GM12878 (cell line): ENCODE results near the gene TRIOBP. TPM values are rescaled to one million over a fixed set of nuclear protein-coding genes. Genes with fewer than 3 reads are reported as not detected.

Experiments
- ATAC-seq: fragments of 200-7000 bp; cut with Tn5 transposase; 3 replicates; pipeline ENCODE4 v1.9.1; 2020; ENCODE audit warnings: mild to moderate bottlenecking, moderate library complexity
- BruUV-seq: library from RNA; stranded (reverse); fragments of 400-500 nt; replicated peaks from 2 replicates; lab custom pipeline; 2021; lab: Mats Ljungman, UMichigan
- CTCF ChIA-PET: fragments of 300-600 bp; sonication (Branson Sonifier 250); formaldehyde crosslinking; extraction: SDS; loops from one replicate; lab custom pipeline; 2021; ENCODE audit warnings: inconsistent platforms; lab: Yijun Ruan, JAX
- POLR2A ChIA-PET: fragments of 350-600 bp; formaldehyde crosslinking; extraction: SDS; loops from one replicate; lab custom pipeline; 2021; ENCODE audit warnings: inconsistent platforms; lab: Charles Lee
- RAD21 ChIA-PET: fragments of 300-600 bp; sonication (Branson Sonifier 250); formaldehyde crosslinking; loops from one replicate; lab custom pipeline; 2023; ENCODE audit warnings: antibody characterized with exemption; ENCODE audit not compliant: unreplicated experiment; lab: Charles Lee
- SMC1A ChIA-PET: fragments of 300-600 bp; sonication (Branson Sonifier 250); formaldehyde crosslinking; loops from one replicate; lab custom pipeline; 2023; ENCODE audit not compliant: unreplicated experiment, uncharacterized antibody; lab: Charles Lee
- DNase-seq: peaks from one replicate; pipeline ENCODE4 v3.0.0-alpha.2; 2011; ENCODE audit warnings: low read depth, low spot score
- FAIRE-seq: peaks from 3 replicates; lab custom pipeline; 2011; peaks lifted over from hg19 to GRCh38; lab: Jason Lieb, UNC
- H2AFZ ChIP-seq: 2 replicates; pipeline ENCODE4 v1.6.0; 2011; ENCODE audit warnings: low read depth, low read length, control low read depth; ENCODE audit not compliant: control insufficient read depth
- H3K27ac ChIP-seq: 2 replicates; pipeline ENCODE4 v1.5.1; 2011; ENCODE audit warnings: control low read depth; ENCODE audit not compliant: control insufficient read depth, insufficient read depth
- H3K27me3 ChIP-seq, 2 experiments: replicated peaks in 1 of 2; 2 replicates each; pipeline versions ENCODE4 v1.6.0 to v1.6.1; 2011; ENCODE audit warnings: low read length in 1 of 2; ENCODE audit not compliant: control insufficient read depth in 2 of 2, insufficient read depth in 2 of 2
- H3K36me3 ChIP-seq, 2 experiments: 2 replicates each; pipeline ENCODE4 v1.5.1; 2011; ENCODE audit warnings: low read length in 1 of 2; ENCODE audit not compliant: control insufficient read depth in 2 of 2, insufficient read depth in 2 of 2
- H3K4me1 ChIP-seq: 2 replicates; pipeline ENCODE4 v1.6.1; 2011; ENCODE audit warnings: mild to moderate bottlenecking, low read length, moderate library complexity, mixed read lengths; ENCODE audit not compliant: control insufficient read depth, insufficient read depth
- H3K4me2 ChIP-seq: 2 replicates; pipeline ENCODE4 v1.6.0; 2011; ENCODE audit warnings: control low read depth; ENCODE audit not compliant: control insufficient read depth, insufficient read depth
- H3K4me3 ChIP-seq: fragments of 200-600 bp; sonication (generic); 2 replicates; pipeline ENCODE4 v1.5.1; 2016
- H3K79me2 ChIP-seq: 2 replicates; pipeline ENCODE4 v1.6.0; 2011; ENCODE audit warnings: low read length; ENCODE audit not compliant: control insufficient read depth, insufficient read depth
- H3K9ac ChIP-seq: 2 replicates; pipeline ENCODE4 v1.8.0; 2011; ENCODE audit warnings: low read length, control low read depth, mixed read lengths; ENCODE audit not compliant: control insufficient read depth, insufficient read depth
- H3K9me3 ChIP-seq: replicated peaks from 3 replicates; pipeline ENCODE4 v1.5.1; 2011; ENCODE audit warnings: mild to moderate bottlenecking, low read length; ENCODE audit not compliant: control insufficient read depth, insufficient read depth
- H4K20me1 ChIP-seq: 2 replicates; pipeline ENCODE4 v1.6.0; 2011; ENCODE audit not compliant: control insufficient read depth, insufficient read depth
- BHLHE40 ChIP-seq, 2 experiments: fragments of 450-650 bp in 1 of 2; IDR thresholded peaks; 2 replicates each; pipeline ENCODE4 v1.6.1; 2011 to 2017; ENCODE audit warnings: low read depth in 2 of 2, borderline replicate concordance in 1 of 2, improper control_type of control experiment in 1 of 2, low read length in 1 of 2, mild to moderate bottlenecking in 1 of 2
- ESRRA ChIP-seq: IDR thresholded peaks from 2 replicates; pipeline ENCODE4 v1.6.1; 2012; ENCODE audit warnings: mild to moderate bottlenecking, low read length, improper control_type of control experiment
- FOXK2 ChIP-seq: fragments of 450-650 bp; IDR thresholded peaks from 2 replicates; pipeline ENCODE4 v1.6.1; 2017; ENCODE audit warnings: mild to moderate bottlenecking, moderate library complexity
- HDAC6 ChIP-seq: fragments of 200-600 bp; sonication (generic); IDR thresholded peaks from one replicate; pipeline ENCODE4 v1.8.0; 2017; ENCODE audit warnings: antibody characterized with exemption; ENCODE audit not compliant: unreplicated experiment
- MXI1 ChIP-seq: fragments of 150-350 bp; IDR thresholded peaks from 2 replicates; pipeline ENCODE4 v1.6.1; 2011; ENCODE audit warnings: low read depth, mild to moderate bottlenecking, inconsistent platforms, low read length, improper control_type of control experiment
- NFXL1 ChIP-seq: fragments of 450-650 bp; IDR thresholded peaks from 2 replicates; pipeline ENCODE4 v1.6.1; 2017; ENCODE audit warnings: antibody characterized with exemption, mild to moderate bottlenecking, borderline replicate concordance
- ZNF24 ChIP-seq: fragments of 450-650 bp; IDR thresholded peaks from 2 replicates; pipeline ENCODE4 v1.6.1; 2017; ENCODE audit warnings: antibody characterized with exemption, mild to moderate bottlenecking
- WGBS: methylation state at CpG from one replicate; pipeline ENCODE4 v1.1.6; 2016; ENCODE audit warnings: low lambda C conversion rate; ENCODE audit not compliant: insufficient replicate concordance, insufficient coverage; ENCODE audit errors: missing lambda C conversion rate; 5-methylcytosine and 5-hydroxymethylcytosine counted together
- in situ Hi-C: fragments of 300-500 bp; cut with MboI; formaldehyde crosslinking; loops from 9 replicates; pipeline ENCODE4 v1.14.3; 2018; ENCODE audit warnings: mixed read lengths
- intact Hi-C: fragments of 100-400 bp; cut with micrococcal nuclease; formaldehyde crosslinking; loops from one replicate; pipeline ENCODE4 v1.14.2; 2022; ENCODE audit not compliant: unreplicated experiment
- polyA plus RNA-seq, 11 experiments: library from polyadenylated mRNA; depleted of rRNA in 4 of 11; unstranded in 6 of 11; stranded (reverse) in 5 of 11; fragments of >200 nt; fragmentation: Nextera tagmentation in 4 of 11; fragmentation: Illumina TruSeq in 1 of 11; extraction: Ambion mirVana in 4 of 11; extraction: Trizol in 1 of 11; gene quantifications; 1 replicate in 1 of 11; 2 replicates in 10 of 11; pipeline versions ENCODE4 v1.2.1 to v1.2.3, GENCODE V29; 2011 to 2016; ENCODE audit warnings: inconsistent platforms in 2 of 11, missing spikeins in 2 of 11, low read depth in 1 of 11
- total RNA-seq, 4 experiments: library from RNA; depleted of rRNA in 3 of 4; stranded (reverse); fragments of >200 nt in 3 of 4; fragmentation: Illumina TruSeq in 1 of 4; extraction: Trizol in 1 of 4; gene quantifications; 2 replicates each; pipeline versions ENCODE4 v1.2.1 to v1.2.3, GENCODE V29; 2013 to 2021
- TF ChIP-seq, protein P1 (sequence below): fragments of 450-650 bp; IDR thresholded peaks from 2 replicates; pipeline ENCODE4 v1.6.1; 2017; ENCODE audit warnings: mild to moderate bottlenecking, moderate library complexity
- TF ChIP-seq, protein P2 (sequence below): IDR thresholded peaks from 2 replicates; pipeline ENCODE4 v1.6.1; 2012; ENCODE audit warnings: low read length, inconsistent platforms
- TF ChIP-seq, protein P3 (sequence below): fragments of 450-650 bp; formaldehyde crosslinking; IDR thresholded peaks from 2 replicates; pipeline ENCODE4 v1.5.0; 2022; ENCODE audit warnings: mild to moderate bottlenecking, missing genetic modification characterization
- TF ChIP-seq, protein P4 (sequence below): fragments of 450-650 bp; IDR thresholded peaks from 2 replicates; pipeline ENCODE4 v1.6.1; 2014; ENCODE audit warnings: mild to moderate bottlenecking

The TRIOBP gene
- total and polyA plus RNA-seq, 10 of the 15 experiments (the other 5 are each of a cell fraction or from before 2014, with no cell fraction given) = 0.21 to 23.6 (median 11.9) TPM

DNA sequence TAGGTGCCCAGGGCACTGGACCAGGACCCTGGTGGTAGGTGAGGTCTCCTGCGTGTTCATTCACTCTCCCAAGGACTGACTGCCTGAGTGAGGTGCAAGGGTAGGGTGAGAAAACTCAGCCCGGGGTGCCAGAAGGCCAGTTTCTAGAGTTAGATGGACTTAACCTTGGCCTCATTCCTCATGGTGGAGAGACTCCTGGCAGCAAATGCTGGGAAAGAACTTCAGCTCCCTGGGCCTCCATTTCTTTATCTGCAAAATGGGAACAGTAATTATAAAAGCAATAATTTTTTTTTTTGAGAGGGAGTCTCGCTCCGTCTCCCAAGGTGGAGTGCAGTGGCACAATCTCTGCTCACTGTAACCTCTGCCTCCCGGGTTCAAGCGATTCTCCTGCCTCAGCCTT is 47.7 kb downstream of the TRIOBP start:
- H3K4me3 ChIP-seq = no peak overlapping the region
- TF ChIP-seq BHLHE40 (IDR thresholded peaks at IDR 0.05; ENCODE audit: borderline replicate concordance in 1 of 2, low read depth in 2 of 2, low read length in 1 of 2) = no peak
- TF ChIP-seq, protein P1, sequence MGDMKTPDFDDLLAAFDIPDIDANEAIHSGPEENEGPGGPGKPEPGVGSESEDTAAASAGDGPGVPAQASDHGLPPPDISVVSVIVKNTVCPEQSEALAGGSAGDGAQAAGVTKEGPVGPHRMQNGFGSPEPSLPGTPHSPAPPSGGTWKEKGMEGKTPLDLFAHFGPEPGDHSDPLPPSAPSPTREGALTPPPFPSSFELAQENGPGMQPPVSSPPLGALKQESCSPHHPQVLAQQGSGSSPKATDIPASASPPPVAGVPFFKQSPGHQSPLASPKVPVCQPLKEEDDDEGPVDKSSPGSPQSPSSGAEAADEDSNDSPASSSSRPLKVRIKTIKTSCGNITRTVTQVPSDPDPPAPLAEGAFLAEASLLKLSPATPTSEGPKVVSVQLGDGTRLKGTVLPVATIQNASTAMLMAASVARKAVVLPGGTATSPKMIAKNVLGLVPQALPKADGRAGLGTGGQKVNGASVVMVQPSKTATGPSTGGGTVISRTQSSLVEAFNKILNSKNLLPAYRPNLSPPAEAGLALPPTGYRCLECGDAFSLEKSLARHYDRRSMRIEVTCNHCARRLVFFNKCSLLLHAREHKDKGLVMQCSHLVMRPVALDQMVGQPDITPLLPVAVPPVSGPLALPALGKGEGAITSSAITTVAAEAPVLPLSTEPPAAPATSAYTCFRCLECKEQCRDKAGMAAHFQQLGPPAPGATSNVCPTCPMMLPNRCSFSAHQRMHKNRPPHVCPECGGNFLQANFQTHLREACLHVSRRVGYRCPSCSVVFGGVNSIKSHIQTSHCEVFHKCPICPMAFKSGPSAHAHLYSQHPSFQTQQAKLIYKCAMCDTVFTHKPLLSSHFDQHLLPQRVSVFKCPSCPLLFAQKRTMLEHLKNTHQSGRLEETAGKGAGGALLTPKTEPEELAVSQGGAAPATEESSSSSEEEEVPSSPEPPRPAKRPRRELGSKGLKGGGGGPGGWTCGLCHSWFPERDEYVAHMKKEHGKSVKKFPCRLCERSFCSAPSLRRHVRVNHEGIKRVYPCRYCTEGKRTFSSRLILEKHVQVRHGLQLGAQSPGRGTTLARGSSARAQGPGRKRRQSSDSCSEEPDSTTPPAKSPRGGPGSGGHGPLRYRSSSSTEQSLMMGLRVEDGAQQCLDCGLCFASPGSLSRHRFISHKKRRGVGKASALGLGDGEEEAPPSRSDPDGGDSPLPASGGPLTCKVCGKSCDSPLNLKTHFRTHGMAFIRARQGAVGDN = no peak
- TF ChIP-seq ZNF24 = no peak
- no peak for TF ChIP-seq FOXK2
- no peak for TF ChIP-seq MXI1
- TF ChIP-seq ESRRA = no peak
- TF ChIP-seq NFXL1 = no peak
- TF ChIP-seq, protein P2, sequence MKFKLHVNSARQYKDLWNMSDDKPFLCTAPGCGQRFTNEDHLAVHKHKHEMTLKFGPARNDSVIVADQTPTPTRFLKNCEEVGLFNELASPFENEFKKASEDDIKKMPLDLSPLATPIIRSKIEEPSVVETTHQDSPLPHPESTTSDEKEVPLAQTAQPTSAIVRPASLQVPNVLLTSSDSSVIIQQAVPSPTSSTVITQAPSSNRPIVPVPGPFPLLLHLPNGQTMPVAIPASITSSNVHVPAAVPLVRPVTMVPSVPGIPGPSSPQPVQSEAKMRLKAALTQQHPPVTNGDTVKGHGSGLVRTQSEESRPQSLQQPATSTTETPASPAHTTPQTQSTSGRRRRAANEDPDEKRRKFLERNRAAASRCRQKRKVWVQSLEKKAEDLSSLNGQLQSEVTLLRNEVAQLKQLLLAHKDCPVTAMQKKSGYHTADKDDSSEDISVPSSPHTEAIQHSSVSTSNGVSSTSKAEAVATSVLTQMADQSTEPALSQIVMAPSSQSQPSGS = no peak
- TF ChIP-seq, protein P3, sequence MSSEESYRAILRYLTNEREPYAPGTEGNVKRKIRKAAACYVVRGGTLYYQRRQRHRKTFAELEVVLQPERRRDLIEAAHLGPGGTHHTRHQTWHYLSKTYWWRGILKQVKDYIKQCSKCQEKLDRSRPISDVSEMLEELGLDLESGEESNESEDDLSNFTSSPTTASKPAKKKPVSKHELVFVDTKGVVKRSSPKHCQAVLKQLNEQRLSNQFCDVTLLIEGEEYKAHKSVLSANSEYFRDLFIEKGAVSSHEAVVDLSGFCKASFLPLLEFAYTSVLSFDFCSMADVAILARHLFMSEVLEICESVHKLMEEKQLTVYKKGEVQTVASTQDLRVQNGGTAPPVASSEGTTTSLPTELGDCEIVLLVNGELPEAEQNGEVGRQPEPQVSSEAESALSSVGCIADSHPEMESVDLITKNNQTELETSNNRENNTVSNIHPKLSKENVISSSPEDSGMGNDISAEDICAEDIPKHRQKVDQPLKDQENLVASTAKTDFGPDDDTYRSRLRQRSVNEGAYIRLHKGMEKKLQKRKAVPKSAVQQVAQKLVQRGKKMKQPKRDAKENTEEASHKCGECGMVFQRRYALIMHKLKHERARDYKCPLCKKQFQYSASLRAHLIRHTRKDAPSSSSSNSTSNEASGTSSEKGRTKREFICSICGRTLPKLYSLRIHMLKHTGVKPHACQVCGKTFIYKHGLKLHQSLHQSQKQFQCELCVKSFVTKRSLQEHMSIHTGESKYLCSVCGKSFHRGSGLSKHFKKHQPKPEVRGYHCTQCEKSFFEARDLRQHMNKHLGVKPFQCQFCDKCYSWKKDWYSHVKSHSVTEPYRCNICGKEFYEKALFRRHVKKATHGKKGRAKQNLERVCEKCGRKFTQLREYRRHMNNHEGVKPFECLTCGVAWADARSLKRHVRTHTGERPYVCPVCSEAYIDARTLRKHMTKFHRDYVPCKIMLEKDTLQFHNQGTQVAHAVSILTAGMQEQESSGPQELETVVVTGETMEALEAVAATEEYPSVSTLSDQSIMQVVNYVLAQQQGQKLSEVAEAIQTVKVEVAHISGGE (CRISPR knock-in tag) = no peak
- no peak for TF ChIP-seq HDAC6
- TF ChIP-seq, protein P4, sequence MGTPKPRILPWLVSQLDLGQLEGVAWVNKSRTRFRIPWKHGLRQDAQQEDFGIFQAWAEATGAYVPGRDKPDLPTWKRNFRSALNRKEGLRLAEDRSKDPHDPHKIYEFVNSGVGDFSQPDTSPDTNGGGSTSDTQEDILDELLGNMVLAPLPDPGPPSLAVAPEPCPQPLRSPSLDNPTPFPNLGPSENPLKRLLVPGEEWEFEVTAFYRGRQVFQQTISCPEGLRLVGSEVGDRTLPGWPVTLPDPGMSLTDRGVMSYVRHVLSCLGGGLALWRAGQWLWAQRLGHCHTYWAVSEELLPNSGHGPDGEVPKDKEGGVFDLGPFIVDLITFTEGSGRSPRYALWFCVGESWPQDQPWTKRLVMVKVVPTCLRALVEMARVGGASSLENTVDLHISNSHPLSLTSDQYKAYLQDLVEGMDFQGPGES = no peak

More for the DNA sequence above, 47.7 kb downstream of the TRIOBP start:
- no peak for FAIRE-seq
- Histone ChIP-seq H3K4me1 (peaks cover 9% of the 10 kb centered on the region), H3K27ac (no peak overlapping the region), H3K79me2 (peaks cover 24% of the 10 kb centered on the region), H3K9me3 (no peaks in the 10 kb centered on the region), H4K20me1 (no peaks in the 10 kb centered on the region; the same call in 1 of the 2 replicates), H3K36me3 (no peaks in the 10 kb centered on the region; a peak in 1 of 4 replicates), H2AFZ (no peak overlapping the region), H3K4me2 (no peak overlapping the region), H3K27me3 (no peaks in the 10 kb centered on the region), H3K9ac (no peak overlapping the region)
- ChIA-PET POLR2A (interaction anchor here (0.7 kb wide), 1 partner anchor 8 kb away, joined by 7 read pairs; no protein-coding TSS in a partner anchor), SMC1A (interaction anchor here (0.6 to 1.3 kb wide), 2 partner anchors 14 to 69 kb away, joined by 3 to 5 read pairs; partner anchors contain the start of gene LGALS1), CTCF (interaction anchor here (1.4 kb wide), 1 partner anchor 15 kb away, joined by 4 read pairs; no protein-coding TSS in a partner anchor), RAD21 (no interaction called here)
- 95% methylated on average over 6 of the region's 6 CpGs for WGBS
- no peak for ATAC-seq
- BruUV-seq = no TSS peak
- no peak for DNase-seq
- in situ Hi-C loops = no loop called here
- intact Hi-C loops = no loop called here
